Measurements from ENCODE around the gene KYAT1.

The KYAT1 gene

GRCh38 chr9:128881884-128882676 lies at the start of gene KYAT1, which contains the start of gene LRRC8A:
Gene KYAT1, minus strand, starts transcription at chr9:128881950. Its CDS starts 36,545 bp downstream, at chr9:128845405.
Gene LRRC8A, plus strand, starts transcription at chr9:128882133. Its CDS starts 25,032 bp downstream, at chr9:128907165.
- peak; percentile 97 for DNase-seq

- DNase-seq = no peak
Measured at GRCh38 chr9:128929560-128929959, 47.8 kb upstream of the KYAT1 start.

DNA sequence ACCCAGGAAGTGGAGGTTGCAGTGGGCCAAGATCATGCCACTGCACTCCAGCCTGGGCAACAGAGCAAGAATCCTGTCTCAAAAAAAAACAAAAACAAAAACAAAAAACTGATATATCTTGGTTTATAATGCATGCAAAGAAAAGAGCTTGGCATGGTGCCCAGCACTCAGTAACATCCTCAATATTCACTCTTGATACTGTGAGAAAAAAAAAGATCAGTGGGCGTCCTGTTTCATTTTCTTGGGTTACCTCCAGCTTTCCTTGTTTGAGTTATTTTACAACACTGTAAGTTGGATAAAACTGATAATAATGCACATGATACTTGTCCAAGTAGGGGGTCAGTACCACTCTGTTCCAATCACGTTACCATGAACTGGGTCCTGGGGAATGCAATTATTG lies 46.9 kb upstream of the KYAT1 start:
- no peak for DNase-seq

DNA sequence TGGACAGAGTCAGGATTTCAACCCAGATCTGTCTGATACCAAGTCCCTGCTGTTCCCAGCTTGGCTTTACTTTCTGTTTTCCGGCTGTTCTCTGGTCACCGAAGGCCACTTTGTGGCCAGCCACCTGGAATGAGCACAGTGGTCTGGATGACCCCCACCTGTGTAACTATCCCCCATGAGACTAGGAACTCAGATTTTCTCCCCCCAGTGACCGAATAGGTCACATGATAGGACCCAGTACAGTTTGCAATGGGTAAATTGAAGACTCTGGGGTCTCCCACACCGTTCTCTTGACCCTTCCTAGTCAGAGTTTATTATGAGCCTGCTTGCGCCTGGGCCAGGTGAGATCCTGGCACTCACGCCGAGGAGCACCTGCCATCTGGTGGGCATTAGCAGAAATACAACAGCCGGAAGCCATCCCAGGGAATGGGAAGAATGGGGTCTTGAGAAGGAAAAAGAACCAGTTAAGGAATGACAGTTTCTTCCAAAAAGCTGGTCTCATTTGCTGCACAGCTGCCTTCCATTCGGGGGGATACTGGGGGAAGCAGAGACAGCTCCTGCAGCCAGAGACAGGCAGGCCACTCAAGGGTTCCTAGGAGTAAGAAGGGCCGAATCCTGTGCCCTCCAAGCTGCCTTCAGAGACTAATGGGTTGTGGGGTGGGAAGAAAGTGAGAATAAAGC lies 46.1 kb upstream of the KYAT1 start:
- DNase-seq = peak; percentile 45

- no peak for DNase-seq
Measured at GRCh38 chr9:128923493-128923883, 41.7 kb upstream of the KYAT1 start.

- no peak for DNase-seq
Measured at GRCh38 chr9:128921881-128922763, 40.4 kb upstream of the KYAT1 start.

DNA sequence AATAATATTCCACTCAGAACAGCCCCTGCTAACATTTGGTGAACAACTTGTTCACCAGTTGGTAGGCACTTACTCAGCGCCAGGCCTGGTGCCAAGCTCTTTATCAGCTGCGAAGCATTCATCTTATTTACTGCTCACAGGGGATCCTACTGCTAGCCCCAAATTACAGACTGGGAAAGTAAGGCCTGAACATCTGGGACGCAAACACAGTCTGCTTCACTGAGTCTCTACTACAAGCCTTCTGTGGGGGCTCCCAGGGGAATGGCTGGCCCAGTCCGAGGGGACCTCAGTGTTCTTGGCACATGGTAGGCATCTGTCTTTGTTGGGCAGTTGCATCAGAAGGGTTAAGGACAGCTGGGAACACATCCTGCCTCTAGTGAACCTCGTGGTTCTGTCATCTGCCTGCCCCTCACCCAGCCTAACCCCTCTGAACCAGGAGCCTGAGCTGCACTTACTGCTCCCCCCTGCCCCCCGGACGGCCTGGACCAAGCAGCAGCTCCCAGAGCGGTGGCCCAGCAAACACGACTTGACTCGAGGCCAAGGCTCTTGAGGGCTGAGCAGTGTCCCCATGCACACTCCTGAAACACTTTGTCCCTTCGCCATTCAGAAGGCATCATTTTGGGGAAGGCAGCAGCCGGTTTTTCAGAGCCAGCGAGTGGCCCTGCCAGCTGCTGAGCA lies 38.8 kb upstream of the KYAT1 start, which contains the start of gene PHYHD1:
TSS of gene PHYHD1 (plus strand) at position 602 of the 678 bp plus-strand sequence. CDS start 1,342 bp downstream, outside the sequence.
- DNase-seq = no peak

DNA sequence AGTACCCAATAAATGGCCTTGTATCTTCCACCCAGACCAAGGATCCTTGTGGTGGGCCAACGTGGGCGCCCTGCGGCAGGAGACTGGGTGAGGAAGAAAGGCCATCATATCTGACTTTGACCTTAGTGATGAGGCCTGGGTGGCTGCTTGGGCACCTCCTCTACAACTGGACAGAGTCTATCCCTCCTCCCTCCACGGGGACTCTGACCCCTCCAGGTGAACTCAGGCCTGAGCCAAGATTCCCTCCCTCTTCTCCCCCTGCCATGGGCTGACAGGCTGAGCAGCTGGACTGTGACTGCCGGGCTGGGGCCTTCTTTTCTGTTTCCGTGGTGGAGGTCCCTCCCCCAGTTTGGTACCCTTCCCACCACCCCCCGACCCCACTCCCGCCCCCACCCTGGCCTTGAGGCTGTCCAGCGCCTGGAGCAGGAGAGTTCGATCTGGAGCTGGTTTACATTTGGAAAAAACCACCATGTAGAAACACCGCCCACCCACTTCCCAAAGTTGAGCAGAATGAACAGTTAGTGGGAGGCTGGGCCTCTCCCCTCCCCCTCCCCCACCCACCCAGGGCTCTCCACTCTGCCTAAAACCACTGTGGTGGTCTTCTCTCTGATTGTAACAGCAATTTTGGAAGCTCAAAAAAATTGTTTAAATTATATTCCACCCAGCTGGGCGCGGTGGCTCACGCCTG lies 37.8 kb upstream of the KYAT1 start:
- DNase-seq = no peak

DNA sequence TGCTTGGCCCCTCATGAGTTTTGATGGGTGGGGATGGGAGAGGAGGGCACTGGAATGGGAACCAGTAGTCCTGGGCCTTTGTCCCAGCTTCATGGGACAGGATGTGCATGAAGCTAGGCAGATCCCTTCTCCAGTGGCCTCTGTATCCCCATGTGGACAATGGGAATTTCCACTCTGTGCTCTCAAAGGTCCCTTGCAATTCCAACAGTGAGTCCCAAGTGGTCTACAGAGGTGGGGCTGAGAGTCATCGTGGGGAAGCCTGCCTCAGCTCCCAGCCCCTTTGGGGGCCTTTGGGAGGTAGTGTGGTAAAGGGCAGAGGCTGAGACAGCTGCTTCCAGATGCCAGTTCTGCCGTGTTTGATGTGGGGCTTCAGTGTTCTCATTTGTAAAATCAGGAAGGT lies 37.2 kb upstream of the KYAT1 start:
- DNase-seq = no peak

- no peak for DNase-seq
Measured at GRCh38 chr9:128917151-128917849, 35.5 kb upstream of the KYAT1 start.

DNA sequence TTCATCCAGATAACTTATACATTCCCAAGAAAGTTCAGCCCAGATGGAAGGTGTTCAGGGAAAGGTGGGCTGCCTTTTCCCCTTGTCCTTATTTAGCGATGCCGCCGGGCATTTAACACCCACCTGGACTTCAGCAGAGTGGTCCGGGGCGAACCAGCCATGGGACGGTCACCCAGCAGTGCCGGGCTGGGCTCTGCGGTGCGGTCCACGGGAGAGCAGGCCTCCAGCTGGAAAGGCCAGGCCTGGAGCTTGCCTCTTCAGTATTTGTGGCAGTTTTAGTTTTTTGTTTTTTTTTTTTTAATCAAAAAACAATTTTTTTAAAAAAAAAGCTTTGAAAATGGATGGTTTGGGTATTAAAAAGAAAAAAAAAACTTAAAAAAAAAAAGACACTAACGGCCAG lies 35.0 kb upstream of the KYAT1 start:
- no peak for DNase-seq

- DNase-seq = no peak
Measured at GRCh38 chr9:128916204-128916603, 34.5 kb upstream of the KYAT1 start.

DNA sequence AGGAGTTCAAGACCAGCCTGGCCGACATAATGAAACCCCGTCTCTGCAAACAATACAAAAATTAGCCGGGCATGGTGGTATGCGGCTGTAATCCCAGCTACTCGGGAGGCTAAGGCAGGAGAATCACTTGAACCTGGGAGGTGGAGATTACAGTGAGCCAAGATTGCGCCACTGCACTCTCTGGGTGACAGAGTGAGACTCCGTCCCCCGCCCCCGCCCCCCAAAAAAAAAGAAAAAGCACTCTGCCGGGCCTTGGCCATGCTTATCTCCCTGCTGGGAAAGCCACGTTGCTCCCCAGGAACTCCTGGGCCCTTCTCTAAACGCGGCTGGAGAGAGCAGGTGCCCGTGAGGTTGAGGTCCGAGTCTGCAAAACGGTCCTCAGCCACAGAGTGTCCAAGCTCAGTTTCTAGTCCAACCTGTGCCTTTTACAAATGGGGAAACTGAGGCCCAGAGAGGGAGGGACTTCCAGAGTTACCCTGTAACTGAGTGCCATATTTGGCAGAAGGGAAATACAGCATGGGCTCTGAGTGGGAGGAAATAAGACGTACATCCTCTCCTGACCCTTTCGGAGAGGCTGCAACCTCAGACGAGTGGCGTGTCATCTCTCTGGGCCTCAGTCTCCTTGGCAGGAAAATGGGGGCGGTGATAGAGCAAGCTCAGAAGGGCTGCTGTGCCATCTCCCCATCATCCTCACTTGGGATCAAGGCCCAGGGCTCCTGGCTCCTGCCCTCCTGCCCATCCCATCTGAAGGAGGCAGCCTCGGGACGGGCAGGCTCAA lies 32.4 kb upstream of the KYAT1 start:
- no peak for DNase-seq

DNA sequence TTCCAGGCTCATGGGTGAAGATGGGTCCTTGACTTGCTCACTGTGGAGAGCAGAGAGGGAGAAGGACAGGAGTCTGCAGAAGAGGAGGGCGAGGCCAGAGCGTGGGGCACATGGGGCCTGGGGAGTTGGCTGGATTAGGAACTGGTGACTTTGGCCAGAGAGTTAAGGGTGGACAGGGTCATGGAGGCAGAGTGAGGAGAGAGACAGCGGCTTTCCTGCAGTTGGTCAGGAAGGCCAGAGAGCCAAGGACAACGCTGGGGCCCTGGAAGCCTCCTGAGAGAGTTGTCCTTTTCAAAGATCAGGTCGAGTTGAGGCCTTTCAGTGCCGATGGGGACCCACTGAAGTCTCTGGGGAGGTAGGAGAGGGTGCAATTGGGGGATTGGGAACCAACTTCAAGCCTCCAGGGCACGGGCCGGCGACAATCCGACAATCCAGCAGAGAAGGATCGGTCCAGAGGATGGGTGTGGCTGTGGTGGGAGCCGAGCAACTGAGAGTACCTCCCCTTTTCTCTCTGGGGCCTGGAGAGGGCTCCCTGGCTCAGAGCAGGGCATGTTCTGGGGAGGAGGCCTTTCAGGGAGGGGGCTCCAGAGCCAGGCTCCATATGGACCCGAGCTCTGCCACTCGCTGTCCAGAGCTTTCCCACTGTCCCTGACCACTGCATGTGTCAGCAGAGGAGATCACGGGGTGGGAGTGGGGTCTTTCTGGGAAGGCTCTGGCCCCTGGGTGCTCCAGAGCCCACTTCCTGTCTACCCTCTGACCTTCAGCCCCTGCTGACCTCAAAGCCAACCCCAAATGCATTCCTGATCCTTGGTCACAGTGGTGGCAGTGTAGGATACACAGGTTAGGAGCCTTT lies 31.5 kb upstream of the KYAT1 start:
- DNase-seq = no peak

DNA sequence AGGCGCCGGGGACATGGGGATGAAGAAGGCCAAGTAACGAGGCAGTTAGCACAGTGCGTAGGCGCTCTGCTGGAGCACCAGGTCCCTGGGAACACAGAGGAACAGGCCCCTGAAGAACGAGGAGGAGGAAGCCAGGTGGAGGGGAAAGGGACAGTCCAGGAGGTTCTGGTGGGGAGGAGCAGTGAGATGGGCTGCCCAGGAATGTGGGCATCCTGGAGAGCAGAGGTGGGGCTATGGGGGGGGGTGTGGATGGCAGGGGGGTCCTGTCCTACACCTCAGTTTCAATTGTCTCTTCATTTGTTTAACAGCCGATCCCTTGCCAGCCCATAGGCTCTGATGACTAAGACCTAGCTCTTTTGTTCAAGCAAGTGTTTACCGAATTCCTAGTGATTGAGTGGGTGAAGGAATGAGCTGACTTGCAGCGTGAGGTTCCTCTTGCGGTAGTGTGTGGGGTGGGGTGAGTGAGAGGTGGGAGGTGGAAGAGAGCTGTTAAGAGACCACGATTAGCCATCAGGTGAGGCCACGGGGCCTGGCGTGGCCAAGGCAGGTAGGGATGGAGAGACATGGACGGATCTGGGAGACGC lies 30.6 kb upstream of the KYAT1 start:
- DNase-seq = no peak

DNA sequence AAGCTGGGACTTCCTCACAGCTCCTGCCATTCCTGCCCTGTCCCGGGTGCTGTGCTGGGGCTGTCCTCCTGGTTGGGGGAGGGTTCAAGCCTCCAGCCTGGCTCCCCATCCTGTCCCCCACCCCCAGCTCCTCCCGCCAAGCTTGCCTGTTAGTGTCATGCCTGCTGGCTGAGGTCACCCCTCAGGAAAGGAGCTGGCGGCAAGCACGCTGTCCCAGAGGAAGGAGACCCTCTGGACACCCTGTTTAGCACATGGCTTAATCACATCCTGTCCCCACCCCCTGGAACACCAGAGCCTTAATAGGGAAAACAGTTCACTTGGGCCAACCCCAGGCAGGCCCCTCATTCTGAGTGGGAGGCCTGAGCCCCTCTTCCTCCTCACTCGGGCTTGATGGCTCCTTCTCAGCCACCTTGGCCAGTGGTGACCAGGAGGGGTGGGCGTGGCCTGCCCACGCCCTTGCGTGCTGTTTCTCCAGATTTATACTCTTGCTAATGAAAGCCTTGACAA lies 29.8 kb upstream of the KYAT1 start:
- no peak for DNase-seq

GRCh38 chr9:128910906-128911305 lies 29.2 kb upstream of the KYAT1 start:
- no peak for DNase-seq

GRCh38 chr9:128909859-128910258 lies 28.1 kb upstream of the KYAT1 start:
- no peak for DNase-seq

- DNase-seq = no peak
Measured at GRCh38 chr9:128908372-128908771, 26.6 kb upstream of the KYAT1 start.

Measured in activated gamma-delta T cell treated with Interleukin-2 at 50 U/mL for 16 hours (primary cell).